ENCODE data around the gene LHFPL3.
"Not testable (repeated sequence)": the region's sequence is repeated elsewhere in the genome, so short reads cannot be mapped to it uniquely, and the experiment has no call there.

Gene LHFPL3

GRCh38 chr7:104933022-104933421 lies 604.6 kb downstream of the LHFPL3 start:
- Histone ChIP-seq H4K5ac (ENCODE audit: low read length) (no peak overlapping the region), H3K4me2 (ENCODE audit: low read length) (no peak overlapping the region), H3K79me2 (ENCODE audit: control insufficient read depth, insufficient read depth, low read length) (no peaks in the 10 kb centered on the region), H3K79me1 (ENCODE audit: low read length) (peaks cover 2% of the 10 kb centered on the region), H4K8ac (ENCODE audit: low read depth, low read length) (no peak overlapping the region), H3K4ac (ENCODE audit: low read depth, low read length) (no peak overlapping the region), H3K27me3 (ENCODE audit: insufficient read depth, low read length, poor library complexity) (no peaks in the 10 kb centered on the region), H3K4me1 (ENCODE audit: control insufficient read depth, low read depth, low read length) (peaks cover 4% of the 10 kb centered on the region), H3K18ac (ENCODE audit: low read length) (no peak overlapping the region), H3K9ac (ENCODE audit: low read length) (no peak overlapping the region), H3K27ac (ENCODE audit: low read depth, low read length) (no peak overlapping the region), H3K56ac (ENCODE audit: low read length) (no peak overlapping the region), H3K4me3 (ENCODE audit: low read length) (no peak overlapping the region), H2BK120ac (ENCODE audit: low read depth, low read length) (no peak overlapping the region), H2BK15ac (replicated peaks; ENCODE audit: low read depth) (no peak overlapping the region), H3K23ac (ENCODE audit: low read length) (no peak overlapping the region), H2AK5ac (ENCODE audit: low read length) (no peak overlapping the region), H3K36me3 (ENCODE audit: control insufficient read depth, insufficient read depth, low read length) (no peaks in the 10 kb centered on the region), H2BK5ac (ENCODE audit: low read length) (peak overlapping the region; percentile 25)
- 100% methylated on average over 4 of the region's 9 CpGs for WGBS (ENCODE audit: extremely low coverage, insufficient coverage, low lambda C conversion rate)
- no peak for DNase-seq

- no peak overlapping the region for H2AK5ac ChIP-seq (ENCODE audit: low read length)
- H3K18ac ChIP-seq (ENCODE audit: low read length): no peak overlapping the region
- no peaks in the 10 kb centered on the region for H3K36me3 ChIP-seq (ENCODE audit: control insufficient read depth, insufficient read depth, low read length)
- no peak overlapping the region for H2BK15ac ChIP-seq (replicated peaks; ENCODE audit: low read depth)
- peaks cover 4% of the 10 kb centered on the region for H3K4me1 ChIP-seq (ENCODE audit: control insufficient read depth, low read depth, low read length)
- no peaks in the 10 kb centered on the region for H3K79me2 ChIP-seq (ENCODE audit: control insufficient read depth, insufficient read depth, low read length)
- no peak for DNase-seq
- H3K9ac ChIP-seq (ENCODE audit: low read length): no peak overlapping the region
- no peak overlapping the region for H4K5ac ChIP-seq (ENCODE audit: low read length)
- H3K4me2 ChIP-seq (ENCODE audit: low read length): no peak overlapping the region
- H3K4me3 ChIP-seq (ENCODE audit: low read length): no peak overlapping the region
- no peaks in the 10 kb centered on the region for H3K27me3 ChIP-seq (ENCODE audit: insufficient read depth, low read length, poor library complexity)
- H3K79me1 ChIP-seq (ENCODE audit: low read length): peaks cover 2% of the 10 kb centered on the region
- H3K56ac ChIP-seq (ENCODE audit: low read length): no peak overlapping the region
- H3K23ac ChIP-seq (ENCODE audit: low read length): no peak overlapping the region
- H2BK5ac ChIP-seq (ENCODE audit: low read length): no peak overlapping the region
- no peak overlapping the region for H3K4ac ChIP-seq (ENCODE audit: low read depth, low read length)
- no peak overlapping the region for H2BK120ac ChIP-seq (ENCODE audit: low read depth, low read length)
- WGBS (ENCODE audit: extremely low coverage, insufficient coverage, low lambda C conversion rate): no CpG with 5 or more reads among the region's 6 CpGs
- no peak overlapping the region for H4K8ac ChIP-seq (ENCODE audit: low read depth, low read length)
- H3K27ac ChIP-seq (ENCODE audit: low read depth, low read length): no peak overlapping the region
Measured at GRCh38 chr7:104933521-104933988, 605.2 kb downstream of the LHFPL3 start.

GRCh38 chr7:104934665-104935064 lies 606.3 kb downstream of the LHFPL3 start:
- Histone ChIP-seq H3K4me1 (ENCODE audit: control insufficient read depth, low read depth, low read length) (peaks cover 4% of the 10 kb centered on the region), H3K9ac (ENCODE audit: low read length) (no peak overlapping the region), H3K18ac (ENCODE audit: low read length) (no peak overlapping the region), H2BK15ac (replicated peaks; ENCODE audit: low read depth) (no peak overlapping the region), H3K79me2 (ENCODE audit: control insufficient read depth, insufficient read depth, low read length) (no peaks in the 10 kb centered on the region), H4K8ac (ENCODE audit: low read depth, low read length) (no peak overlapping the region), H3K79me1 (ENCODE audit: low read length) (peaks cover 2% of the 10 kb centered on the region), H3K36me3 (ENCODE audit: control insufficient read depth, insufficient read depth, low read length) (no peaks in the 10 kb centered on the region), H3K4me2 (ENCODE audit: low read length) (no peak overlapping the region), H2BK5ac (ENCODE audit: low read length) (no peak overlapping the region), H3K4ac (ENCODE audit: low read depth, low read length) (no peak overlapping the region), H3K56ac (ENCODE audit: low read length) (no peak overlapping the region), H3K27ac (ENCODE audit: low read depth, low read length) (no peak overlapping the region), H2AK5ac (ENCODE audit: low read length) (no peak overlapping the region), H2BK120ac (ENCODE audit: low read depth, low read length) (no peak overlapping the region), H4K5ac (ENCODE audit: low read length) (no peak overlapping the region), H3K27me3 (ENCODE audit: insufficient read depth, low read length, poor library complexity) (no peaks in the 10 kb centered on the region), H3K4me3 (ENCODE audit: low read length) (no peak overlapping the region), H3K23ac (ENCODE audit: low read length) (no peak overlapping the region)
- no peak for DNase-seq
- no CpG with 5 or more reads among the region's 7 CpGs for WGBS (ENCODE audit: extremely low coverage, insufficient coverage, low lambda C conversion rate)

- H3K79me1 ChIP-seq (ENCODE audit: low read length): peaks cover 2% of the 10 kb centered on the region
- no peak overlapping the region for H3K27ac ChIP-seq (ENCODE audit: low read depth, low read length)
- H3K27me3 ChIP-seq (ENCODE audit: insufficient read depth, low read length, poor library complexity): no peaks in the 10 kb centered on the region
- H4K8ac ChIP-seq (ENCODE audit: low read depth, low read length): no peak overlapping the region
- no peaks in the 10 kb centered on the region for H3K36me3 ChIP-seq (ENCODE audit: control insufficient read depth, insufficient read depth, low read length)
- no peak overlapping the region for H3K4ac ChIP-seq (ENCODE audit: low read depth, low read length)
- no peak overlapping the region for H3K18ac ChIP-seq (ENCODE audit: low read length)
- no peak overlapping the region for H3K23ac ChIP-seq (ENCODE audit: low read length)
- no peak overlapping the region for H3K4me2 ChIP-seq (ENCODE audit: low read length)
- no peak overlapping the region for H3K56ac ChIP-seq (ENCODE audit: low read length)
- peaks cover 4% of the 10 kb centered on the region for H3K4me1 ChIP-seq (ENCODE audit: control insufficient read depth, low read depth, low read length)
- no peak overlapping the region for H4K5ac ChIP-seq (ENCODE audit: low read length)
- H2BK15ac ChIP-seq (replicated peaks; ENCODE audit: low read depth): no peak overlapping the region
- no peak overlapping the region for H3K4me3 ChIP-seq (ENCODE audit: low read length)
- no peak overlapping the region for H2BK5ac ChIP-seq (ENCODE audit: low read length)
- H2AK5ac ChIP-seq (ENCODE audit: low read length): no peak overlapping the region
- H3K9ac ChIP-seq (ENCODE audit: low read length): no peak overlapping the region
- no peaks in the 10 kb centered on the region for H3K79me2 ChIP-seq (ENCODE audit: control insufficient read depth, insufficient read depth, low read length)
- H2BK120ac ChIP-seq (ENCODE audit: low read depth, low read length): no peak overlapping the region
- DNase-seq: no peak
Measured at GRCh38 chr7:104935276-104935675, 606.9 kb downstream of the LHFPL3 start.

- no peak overlapping the region for H3K18ac ChIP-seq (ENCODE audit: low read length)
- no peak overlapping the region for H3K4ac ChIP-seq (ENCODE audit: low read depth, low read length)
- no peaks in the 10 kb centered on the region for H3K4me1 ChIP-seq (ENCODE audit: control insufficient read depth, low read depth, low read length)
- H3K79me2 ChIP-seq (ENCODE audit: control insufficient read depth, insufficient read depth, low read length): no peaks in the 10 kb centered on the region
- H3K23ac ChIP-seq (ENCODE audit: low read length): no peak overlapping the region
- H2BK15ac ChIP-seq (replicated peaks; ENCODE audit: low read depth): no peak overlapping the region
- H4K8ac ChIP-seq (ENCODE audit: low read depth, low read length): no peak overlapping the region
- no peak overlapping the region for H3K27ac ChIP-seq (ENCODE audit: low read depth, low read length)
- peaks cover 2% of the 10 kb centered on the region for H3K79me1 ChIP-seq (ENCODE audit: low read length)
- no peaks in the 10 kb centered on the region for H3K27me3 ChIP-seq (ENCODE audit: insufficient read depth, low read length, poor library complexity)
- no peak overlapping the region for H2AK5ac ChIP-seq (ENCODE audit: low read length)
- no peak overlapping the region for H3K9ac ChIP-seq (ENCODE audit: low read length)
- no peak overlapping the region for H2BK5ac ChIP-seq (ENCODE audit: low read length)
- H3K56ac ChIP-seq (ENCODE audit: low read length): no peak overlapping the region
- H4K5ac ChIP-seq (ENCODE audit: low read length): no peak overlapping the region
- H2BK120ac ChIP-seq (ENCODE audit: low read depth, low read length): no peak overlapping the region
- H3K4me3 ChIP-seq (ENCODE audit: low read length): no peak overlapping the region
- no peak for DNase-seq
- H3K4me2 ChIP-seq (ENCODE audit: low read length): no peak overlapping the region
- no CpG with 5 or more reads among the region's 8 CpGs for WGBS (ENCODE audit: extremely low coverage, insufficient coverage, low lambda C conversion rate)
- no peaks in the 10 kb centered on the region for H3K36me3 ChIP-seq (ENCODE audit: control insufficient read depth, insufficient read depth, low read length)
Measured at GRCh38 chr7:104936546-104936945, 608.1 kb downstream of the LHFPL3 start.

- H3K36me3 ChIP-seq (ENCODE audit: control insufficient read depth, insufficient read depth, low read length); H3K79me2 ChIP-seq (ENCODE audit: control insufficient read depth, insufficient read depth, low read length); H3K4me1 ChIP-seq (ENCODE audit: control insufficient read depth, low read depth, low read length); H4K5ac ChIP-seq (ENCODE audit: low read length); H2BK120ac ChIP-seq (ENCODE audit: low read depth, low read length); H3K4me3 ChIP-seq (ENCODE audit: low read length); H3K9ac ChIP-seq (ENCODE audit: low read length); H2BK5ac ChIP-seq (ENCODE audit: low read length); H3K4ac ChIP-seq (ENCODE audit: low read depth, low read length); H3K27me3 ChIP-seq (ENCODE audit: insufficient read depth, low read length, poor library complexity); H4K8ac ChIP-seq (ENCODE audit: low read depth, low read length); H2BK15ac ChIP-seq (replicated peaks; ENCODE audit: low read depth); H3K27ac ChIP-seq (ENCODE audit: low read depth, low read length); H3K4me2 ChIP-seq (ENCODE audit: low read length); H3K79me1 ChIP-seq (ENCODE audit: low read length); H3K56ac ChIP-seq (ENCODE audit: low read length); DNase-seq; H2AK5ac ChIP-seq (ENCODE audit: low read length); H3K23ac ChIP-seq (ENCODE audit: low read length); H3K18ac ChIP-seq (ENCODE audit: low read length): not testable (repeated sequence)
- no CpG with 5 or more reads among the region's 6 CpGs for WGBS (ENCODE audit: extremely low coverage, insufficient coverage, low lambda C conversion rate)
Measured at GRCh38 chr7:104937489-104937888, 609.1 kb downstream of the LHFPL3 start.
